ENCODE data around the gene KRTAP5-2. TPM values are rescaled to one million over a fixed set of nuclear protein-coding genes. Genes with fewer than 3 reads are reported as not detected.

The KRTAP5-2 gene
- total RNA-seq, 1 experiment from 2014 or later = not detected

DNA sequence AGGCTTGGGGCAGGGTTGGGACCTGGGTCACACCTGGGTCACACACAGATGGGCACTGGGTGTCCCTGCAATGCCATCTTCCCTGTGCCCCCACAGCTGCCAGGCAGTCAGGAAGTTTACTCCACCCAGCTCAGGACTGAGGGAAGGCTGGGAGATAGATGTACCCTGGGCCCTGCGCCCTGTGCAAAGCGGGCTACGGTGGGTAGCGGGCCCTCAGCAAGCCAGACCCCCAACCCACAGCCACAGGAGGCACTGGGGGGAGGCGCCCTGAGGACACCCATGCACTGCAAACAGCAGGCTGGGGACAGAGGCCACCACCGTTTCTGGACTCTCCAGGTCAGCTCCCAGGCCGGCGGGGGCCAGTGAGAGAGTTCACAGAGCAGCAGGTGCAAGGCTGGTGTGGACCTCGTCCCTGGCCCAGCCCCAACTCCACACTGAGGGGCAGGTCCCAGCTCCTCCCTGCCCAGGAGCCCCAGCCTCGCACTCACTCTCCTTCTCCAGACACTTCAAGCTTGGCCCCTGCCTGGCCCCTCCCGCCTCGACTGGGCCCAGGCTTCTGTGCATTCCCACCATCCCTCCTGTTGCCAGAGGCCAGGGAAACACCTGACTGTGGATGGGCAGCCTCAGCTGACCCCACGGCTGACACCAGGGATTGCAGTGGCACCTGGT, 30.9 kb downstream of the KRTAP5-2 start:
- no peak overlapping the region for H3K56ac ChIP-seq (ENCODE audit: insufficient read length, low read depth, low read length)
- no peak overlapping the region for H3K23ac ChIP-seq (ENCODE audit: insufficient read length, low read depth, low read length)
- no peaks in the 10 kb centered on the region for H4K20me1 ChIP-seq (ENCODE audit: control insufficient read depth, insufficient read depth, insufficient read length)
- TF ChIP-seq, protein P1, sequence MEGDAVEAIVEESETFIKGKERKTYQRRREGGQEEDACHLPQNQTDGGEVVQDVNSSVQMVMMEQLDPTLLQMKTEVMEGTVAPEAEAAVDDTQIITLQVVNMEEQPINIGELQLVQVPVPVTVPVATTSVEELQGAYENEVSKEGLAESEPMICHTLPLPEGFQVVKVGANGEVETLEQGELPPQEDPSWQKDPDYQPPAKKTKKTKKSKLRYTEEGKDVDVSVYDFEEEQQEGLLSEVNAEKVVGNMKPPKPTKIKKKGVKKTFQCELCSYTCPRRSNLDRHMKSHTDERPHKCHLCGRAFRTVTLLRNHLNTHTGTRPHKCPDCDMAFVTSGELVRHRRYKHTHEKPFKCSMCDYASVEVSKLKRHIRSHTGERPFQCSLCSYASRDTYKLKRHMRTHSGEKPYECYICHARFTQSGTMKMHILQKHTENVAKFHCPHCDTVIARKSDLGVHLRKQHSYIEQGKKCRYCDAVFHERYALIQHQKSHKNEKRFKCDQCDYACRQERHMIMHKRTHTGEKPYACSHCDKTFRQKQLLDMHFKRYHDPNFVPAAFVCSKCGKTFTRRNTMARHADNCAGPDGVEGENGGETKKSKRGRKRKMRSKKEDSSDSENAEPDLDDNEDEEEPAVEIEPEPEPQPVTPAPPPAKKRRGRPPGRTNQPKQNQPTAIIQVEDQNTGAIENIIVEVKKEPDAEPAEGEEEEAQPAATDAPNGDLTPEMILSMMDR (conservative IDR thresholded peaks at IDR 0.05) = no peak
- no peak overlapping the region for H4K5ac ChIP-seq (ENCODE audit: insufficient read length, low read depth, low read length)
- peaks cover 20 to 47% of the 10 kb centered on the region in 2 experiments for H3K4me1 Mint-ChIP-seq
- peak; percentile 24 for DNase-seq
- H3K18ac ChIP-seq (ENCODE audit: insufficient read length, low read depth, low read length) = no peak overlapping the region
- H2BK120ac ChIP-seq (ENCODE audit: low read depth, low read length, poor library complexity, severe bottlenecking) = no peak overlapping the region
- H3T11ph ChIP-seq (ENCODE audit: low read length) = no peak overlapping the region
- WGBS (ENCODE audit: extremely low coverage, insufficient read length, low lambda C conversion rate) = no CpG with 5 or more reads among the region's 13 CpGs
- no peak overlapping the region for H2AK5ac ChIP-seq (ENCODE audit: insufficient read length, low read length)
- H3K14ac ChIP-seq (ENCODE audit: insufficient read depth, low read length) = no peak overlapping the region
- H4K91ac ChIP-seq (ENCODE audit: insufficient read length, low read depth, low read length) = no peak overlapping the region
- no peak overlapping the region for H2BK20ac ChIP-seq (ENCODE audit: low read depth, low read length, poor library complexity, severe bottlenecking)
- no peak overlapping the region for H3K9ac ChIP-seq (ENCODE audit: extremely low read depth, insufficient read length, low read length)
- H3K36me3 Mint-ChIP-seq (ENCODE audit: insufficient read depth in 1 of 3, low read depth in 3 of 3) = no peaks in the 10 kb centered on the region
- H3K4ac ChIP-seq (ENCODE audit: low read depth, low read length) = no peak overlapping the region
- H3K4me2 ChIP-seq (ENCODE audit: insufficient read depth, insufficient read length, low read length) = no peak overlapping the region
- H3K27ac Mint-ChIP-seq = no peak overlapping the region; a peak in 1 of 7 replicates
- no peaks in the 10 kb centered on the region; the same call in 1 of the 2 replicates for H3K4me1 ChIP-seq (ENCODE audit: insufficient read depth, low read length)
- H2BK5ac ChIP-seq (ENCODE audit: insufficient read length, low read length) = no peak overlapping the region
- no peaks in the 10 kb centered on the region for H3K79me1 ChIP-seq (ENCODE audit: insufficient read depth, low read depth, low read length, poor library complexity, severe bottlenecking)
- no peak overlapping the region for H4K8ac ChIP-seq (replicated peaks; ENCODE audit: insufficient read length, low read depth, low read length)
- peaks cover 6% of the 10 kb centered on the region for H3K23me2 ChIP-seq (ENCODE audit: insufficient read length, low read depth, low read length, poor library complexity, severe bottlenecking)
- no peak overlapping the region for H2BK12ac ChIP-seq (ENCODE audit: insufficient read length, low read depth, low read length)
- no peaks in the 10 kb centered on the region for H3K9me3 ChIP-seq (ENCODE audit: control insufficient read depth, low read depth, low read length)
- H3K27me3 ChIP-seq (ENCODE audit: insufficient read depth, low read length) = no peaks in the 10 kb centered on the region; the same call in 1 of the 2 replicates
- no peak overlapping the region for H3K4me3 Mint-ChIP-seq
- no peak overlapping the region for H3K27ac ChIP-seq (ENCODE audit: insufficient read length, low read depth, low read length)
- H3K9me3 Mint-ChIP-seq = no peaks in the 10 kb centered on the region
- H2AFZ ChIP-seq (ENCODE audit: low read length) = no peak overlapping the region
- no peaks in the 10 kb centered on the region for H3K79me2 ChIP-seq (ENCODE audit: insufficient read depth, low read length)
- peaks cover 40% of the 10 kb centered on the region for H3K27me3 Mint-ChIP-seq (ENCODE audit: low read depth)
- H2BK15ac ChIP-seq (ENCODE audit: low read depth, low read length) = no peak overlapping the region

Data from H9 (cell line).